Ascending aorta (tissue), 2 donors: Measurements from ENCODE around the gene ADAM22. TPM values are rescaled to one million over a fixed set of nuclear protein-coding genes. Genes with fewer than 3 reads are reported as not detected.
"Not testable (repeated sequence)": the region's sequence is repeated elsewhere in the genome, so short reads cannot be mapped to it uniquely, and the experiment has no call there.

Experiments
- DNase-seq, 2 donors: peaks; one replicate each; pipeline ENCODE4 v3.0.0-alpha.2; 2019; ENCODE audit warnings: low spot score in 2 of 2
- H3K27ac ChIP-seq, 2 donors: fragments of 200-600 bp; sonication (generic); one replicate each; pipeline ENCODE4 v1.5.1; 2016 to 2017; ENCODE audit warnings: mild to moderate bottlenecking in 1 of 2
- H3K27me3 ChIP-seq: fragments of 200-600 bp; sonication (generic); one replicate; pipeline ENCODE4 v1.5.1; 2017
- H3K36me3 ChIP-seq, 2 donors: fragments of 200-600 bp; sonication (generic); one replicate each; pipeline ENCODE4 v1.5.1; 2016
- H3K4me1 ChIP-seq, 2 donors: fragments of 200-600 bp; sonication (generic); one replicate each; pipeline ENCODE4 v1.5.1; 2016 to 2017; ENCODE audit warnings: mild to moderate bottlenecking in 1 of 2
- H3K4me3 ChIP-seq, 2 donors: fragments of 200-600 bp; sonication (generic); one replicate each; pipeline ENCODE4 v1.5.1; 2016 to 2017; ENCODE audit warnings: mild to moderate bottlenecking in 1 of 2
- H3K9me3 ChIP-seq, 2 donors: fragments of 200-600 bp; sonication (generic); one replicate each; pipeline ENCODE4 v1.5.1; 2016
- intact Hi-C: fragments of 100-400 bp; cut with DNase I; formaldehyde crosslinking; loops from one replicate; pipeline ENCODE4 v1.15.1; 2023
- total RNA-seq: library from RNA; depleted of rRNA; stranded (reverse); fragments of >200 nt; gene quantifications from one replicate; pipeline ENCODE4 v1.1.0, GENCODE V29; 2016
- TF ChIP-seq, protein P1 (sequence below), 3 experiments: fragments of 200-600 bp in 2 of 3; fragments of 450-650 bp in 1 of 3; sonication (generic) in 2 of 3; IDR thresholded peaks; one replicate each; pipeline ENCODE4 v1.5.1; 2016 to 2019; ENCODE audit warnings: antibody characterized with exemption in 3 of 3, mild to moderate bottlenecking in 1 of 3, moderate library complexity in 1 of 3

Gene ADAM22
- total RNA-seq, 1 donor from 2014 or later, result 0.85 TPM

DNA sequence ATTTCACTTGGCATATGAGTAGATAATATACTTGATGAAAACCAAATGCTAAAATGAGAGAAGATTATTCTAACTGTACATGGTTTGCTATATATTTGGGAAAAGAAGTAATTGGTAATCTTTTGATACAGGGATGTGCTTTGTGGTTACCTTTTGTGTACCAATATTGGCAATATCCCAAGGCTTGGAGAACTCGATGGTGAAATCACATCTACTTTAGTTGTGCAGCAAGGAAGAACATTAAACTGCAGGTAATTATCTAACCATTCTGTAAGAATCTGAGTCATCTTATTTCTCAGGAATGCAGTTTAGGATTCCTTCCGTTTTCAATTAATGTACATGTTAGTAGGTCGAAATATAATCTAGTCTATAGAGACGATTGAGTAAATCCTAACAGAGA, 221.7 kb downstream of the ADAM22 start:
- H3K4me1 ChIP-seq, result no peaks in the 10 kb centered on the region
- intact Hi-C loops, result no loop called here
- H3K4me3 ChIP-seq, result no peak overlapping the region

DNA sequence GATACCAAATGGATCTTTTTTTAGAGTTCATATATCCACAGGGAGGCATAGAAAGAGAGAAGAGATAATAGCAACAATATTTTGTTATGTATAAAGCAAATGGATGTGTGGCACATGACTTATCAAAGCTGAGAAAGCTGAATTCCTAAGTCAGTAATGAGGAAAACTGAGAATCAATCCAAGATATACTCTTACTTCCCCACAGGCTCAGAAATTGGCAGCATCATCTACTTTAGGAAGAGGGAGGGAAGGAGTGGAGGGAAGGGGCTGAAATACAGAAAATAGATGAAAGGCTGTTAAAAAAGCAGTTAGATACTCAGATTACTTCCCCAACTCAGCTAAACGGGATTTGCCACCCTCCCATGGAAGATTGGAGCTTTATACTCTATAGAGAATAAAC, 222.3 kb downstream of the ADAM22 start:
- H3K27ac ChIP-seq, result no peak overlapping the region
- H3K4me3 ChIP-seq, result no peak overlapping the region
- peaks cover 0 to 4% of the 10 kb centered on the region in 2 donors for H3K9me3 ChIP-seq
- intact Hi-C loops, result no loop called here
- H3K36me3 ChIP-seq, result no peaks in the 10 kb centered on the region
- no peak for DNase-seq
- TF ChIP-seq, protein P1, sequence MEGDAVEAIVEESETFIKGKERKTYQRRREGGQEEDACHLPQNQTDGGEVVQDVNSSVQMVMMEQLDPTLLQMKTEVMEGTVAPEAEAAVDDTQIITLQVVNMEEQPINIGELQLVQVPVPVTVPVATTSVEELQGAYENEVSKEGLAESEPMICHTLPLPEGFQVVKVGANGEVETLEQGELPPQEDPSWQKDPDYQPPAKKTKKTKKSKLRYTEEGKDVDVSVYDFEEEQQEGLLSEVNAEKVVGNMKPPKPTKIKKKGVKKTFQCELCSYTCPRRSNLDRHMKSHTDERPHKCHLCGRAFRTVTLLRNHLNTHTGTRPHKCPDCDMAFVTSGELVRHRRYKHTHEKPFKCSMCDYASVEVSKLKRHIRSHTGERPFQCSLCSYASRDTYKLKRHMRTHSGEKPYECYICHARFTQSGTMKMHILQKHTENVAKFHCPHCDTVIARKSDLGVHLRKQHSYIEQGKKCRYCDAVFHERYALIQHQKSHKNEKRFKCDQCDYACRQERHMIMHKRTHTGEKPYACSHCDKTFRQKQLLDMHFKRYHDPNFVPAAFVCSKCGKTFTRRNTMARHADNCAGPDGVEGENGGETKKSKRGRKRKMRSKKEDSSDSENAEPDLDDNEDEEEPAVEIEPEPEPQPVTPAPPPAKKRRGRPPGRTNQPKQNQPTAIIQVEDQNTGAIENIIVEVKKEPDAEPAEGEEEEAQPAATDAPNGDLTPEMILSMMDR (IDR thresholded peaks at IDR 0.05), result no peak
- no peaks in the 10 kb centered on the region for H3K27me3 ChIP-seq
- H3K4me1 ChIP-seq, result no peaks in the 10 kb centered on the region

More for the DNA sequence above, 221.7 kb downstream of the ADAM22 start:
- no peak for DNase-seq
- Histone ChIP-seq H3K27ac (no peak overlapping the region), H3K36me3 (no peaks in the 10 kb centered on the region), H3K27me3 (no peaks in the 10 kb centered on the region), H3K9me3 (peaks cover 0 to 4% of the 10 kb centered on the region in 2 donors)
- TF ChIP-seq, protein P1 (IDR thresholded peaks at IDR 0.05), result no peak

DNA sequence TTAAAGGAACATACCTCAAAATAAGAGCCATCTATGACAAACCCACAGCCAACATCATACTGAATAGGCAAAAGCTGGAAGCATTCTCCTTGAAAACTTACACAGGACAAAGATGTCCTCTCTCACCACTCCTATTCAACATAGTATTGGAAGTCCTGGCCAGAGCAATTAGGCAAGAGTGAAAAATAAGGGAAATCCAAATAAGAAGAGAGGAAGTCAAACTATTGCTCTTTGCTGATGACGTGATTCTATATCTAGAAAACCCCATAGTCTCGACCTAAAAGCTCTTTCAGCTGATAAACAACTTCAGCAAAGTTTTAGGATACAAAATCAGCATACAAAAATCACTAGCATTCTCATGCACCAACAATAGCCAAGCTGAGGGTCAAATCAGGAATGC, 225.7 kb downstream of the ADAM22 start:
- H3K4me3 ChIP-seq, H3K27me3 ChIP-seq, intact Hi-C loops, H3K36me3 ChIP-seq, DNase-seq, H3K4me1 ChIP-seq, H3K9me3 ChIP-seq, H3K27ac ChIP-seq: not testable (repeated sequence)

GRCh38 chr7:88165697-88166096, 231.6 kb downstream of the ADAM22 start:
- H3K9me3 ChIP-seq, result no peaks in the 10 kb centered on the region
- H3K36me3 ChIP-seq, result no peaks in the 10 kb centered on the region
- intact Hi-C loops, result no loop called here
- no peak for DNase-seq
- H3K27me3 ChIP-seq, result no peaks in the 10 kb centered on the region
- no peak overlapping the region for H3K27ac ChIP-seq
- H3K4me3 ChIP-seq, result no peak overlapping the region
- TF ChIP-seq, protein P1 (IDR thresholded peaks at IDR 0.05), result no peak
- no peaks in the 10 kb centered on the region for H3K4me1 ChIP-seq

- TF ChIP-seq, protein P1 (IDR thresholded peaks at IDR 0.05), result no peak
- H3K27me3 ChIP-seq, result no peaks in the 10 kb centered on the region
Observed at GRCh38 chr7:88167223-88167622, 233.2 kb downstream of the ADAM22 start.

DNA sequence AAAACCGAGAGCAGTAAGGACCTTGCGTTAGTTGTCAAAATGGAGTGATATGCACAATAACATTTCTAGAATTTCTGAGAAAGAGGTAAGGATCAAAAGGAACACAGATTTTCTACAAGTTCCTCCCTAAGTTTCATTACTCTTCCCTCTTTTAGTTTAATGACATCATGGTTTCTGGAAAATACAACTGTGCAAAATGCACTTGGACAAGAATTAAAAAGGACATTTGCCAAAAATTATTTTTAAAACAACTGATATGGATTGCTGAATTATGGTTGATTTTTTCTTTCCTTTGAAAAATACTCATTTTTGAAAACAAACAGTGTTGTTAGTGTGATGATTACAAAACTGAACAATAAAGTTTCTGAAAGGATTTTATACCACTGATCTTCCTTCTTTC, 233.7 kb downstream of the ADAM22 start:
- TF ChIP-seq, protein P1 (IDR thresholded peaks at IDR 0.05), result no peak
- intact Hi-C loops, result no loop called here
- no peaks in the 10 kb centered on the region for H3K27me3 ChIP-seq

More at GRCh38 chr7:88167223-88167622, 233.2 kb downstream of the ADAM22 start:
- H3K4me1 ChIP-seq, result no peaks in the 10 kb centered on the region
- no peak overlapping the region for H3K4me3 ChIP-seq
- no peaks in the 10 kb centered on the region for H3K36me3 ChIP-seq
- intact Hi-C loops, result no loop called here
- H3K27ac ChIP-seq, result no peak overlapping the region
- no peak for DNase-seq
- no peaks in the 10 kb centered on the region for H3K9me3 ChIP-seq

More for the DNA sequence above, 233.7 kb downstream of the ADAM22 start:
- Histone ChIP-seq H3K9me3 (no peaks in the 10 kb centered on the region), H3K4me3 (no peak overlapping the region), H3K36me3 (no peaks in the 10 kb centered on the region), H3K27ac (no peak overlapping the region), H3K4me1 (no peaks in the 10 kb centered on the region)
- DNase-seq, result no peak
